A549 (cell line): ENCODE results near the gene TMEM45A. TPM values are rescaled to one million over a fixed set of nuclear protein-coding genes. Genes with fewer than 3 reads are reported as not detected.

Experiments
- ATAC-seq, 2 experiments: fragments of 200-7000 bp in 1 of 2; fragments of >200 bp in 1 of 2; cut with Nextera tagmentation in 1 of 2; cut with Tn5 transposase in 1 of 2; 3 replicates each; pipeline versions ENCODE4 v1.8.0 to v1.9.1; 2018 to 2020; ENCODE audit warnings: mild to moderate bottlenecking in 1 of 2, moderate library complexity in 1 of 2
- CTCF ChIA-PET: fragments of 300-600 bp; sonication (Branson Sonifier 250); formaldehyde crosslinking; extraction: SDS; loops from one replicate; lab custom pipeline; 2021; ENCODE audit warnings: antibody characterized with exemption, inconsistent platforms; lab: Yijun Ruan, JAX
- POLR2A ChIA-PET: fragments of 350-600 bp; formaldehyde crosslinking; extraction: SDS; loops from one replicate; lab custom pipeline; 2021; ENCODE audit warnings: antibody characterized with exemption, inconsistent platforms; lab: Yijun Ruan, JAX
- DNase-seq, 2 experiments: peaks; one replicate each; pipeline versions ENCODE4 v3.0.0 to v3.0.0-alpha.2; 2011 to 2016; ENCODE audit warnings: low read depth in 1 of 2, low spot score in 1 of 2
- FAIRE-seq: peaks from 2 replicates; lab custom pipeline; 2011; peaks lifted over from hg19 to GRCh38; lab: Jason Lieb, UNC
- H3K27ac ChIP-seq, 2 experiments: fragments of >200 bp; sonication (Bioruptor Twin); formaldehyde crosslinking; 3 replicates each; pipeline ENCODE4 v1.5.1; 2016 to 2017
- H3K4me1 ChIP-seq: fragments of >200 bp; sonication (Bioruptor Twin); formaldehyde crosslinking; 3 replicates; pipeline ENCODE4 v1.6.1; 2016
- H3K4me2 ChIP-seq: fragments of >200 bp; sonication (Bioruptor Twin); formaldehyde crosslinking; 3 replicates; pipeline ENCODE4 v1.6.1; 2016
- H3K4me3 ChIP-seq: fragments of >200 bp; sonication (Bioruptor Twin); formaldehyde crosslinking; 3 replicates; pipeline ENCODE4 v1.5.1; 2016
- H3K9me3 ChIP-seq: fragments of >200 bp; sonication (Bioruptor Twin); formaldehyde crosslinking; 3 replicates; pipeline ENCODE4 v1.6.1; 2016
- EP300 ChIP-seq, 2 experiments: fragments of >200 bp; sonication (Bioruptor Twin); formaldehyde crosslinking; IDR thresholded peaks; 2 replicates in 1 of 2; 3 replicates in 1 of 2; pipeline ENCODE4 v1.6.1; 2016 to 2017
- FOSB ChIP-seq: fragments of 250-450 bp; sonication (Bioruptor Pico); IDR thresholded peaks from 2 replicates; pipeline ENCODE4 v1.5.0; 2020; ENCODE audit warnings: mild to moderate bottlenecking, moderate library complexity
- FOSL2 ChIP-seq, 2 experiments: fragments of 450-650 bp in 1 of 2; fragments of >200 bp in 1 of 2; sonication (Bioruptor Twin) in 1 of 2; formaldehyde crosslinking; IDR thresholded peaks; 2 replicates each; pipeline versions ENCODE4 v1.5.0 to v1.6.1; 2016 to 2020; ENCODE audit warnings: mild to moderate bottlenecking in 1 of 2, moderate library complexity in 1 of 2
- GATA3 ChIP-seq: IDR thresholded peaks from 2 replicates; pipeline ENCODE4 v1.6.1; 2012; ENCODE audit warnings: borderline replicate concordance
- HMGXB4 ChIP-seq: fragments of 250-450 bp; sonication (Bioruptor Pico); IDR thresholded peaks from 2 replicates; pipeline ENCODE4 v1.5.0; 2021; ENCODE audit warnings: mild to moderate bottlenecking, moderate library complexity, borderline replicate concordance
- HOXA7 ChIP-seq: fragments of 250-450 bp; sonication (Bioruptor Pico); IDR thresholded peaks from 2 replicates; pipeline ENCODE4 v1.5.0; 2020; ENCODE audit warnings: mild to moderate bottlenecking, moderate library complexity
- HOXB5 ChIP-seq: fragments of 250-450 bp; sonication (Bioruptor Pico); IDR thresholded peaks from 2 replicates; pipeline ENCODE4 v1.5.0; 2020; ENCODE audit warnings: mild to moderate bottlenecking, moderate library complexity
- JUN ChIP-seq, 2 experiments: fragments of >200 bp; sonication (Bioruptor Twin); formaldehyde crosslinking; IDR thresholded peaks; 2 replicates in 1 of 2; 3 replicates in 1 of 2; pipeline ENCODE4 v1.6.1; 2016 to 2017
- JUNB ChIP-seq: fragments of >200 bp; sonication (Bioruptor Twin); formaldehyde crosslinking; IDR thresholded peaks from 2 replicates; pipeline ENCODE4 v1.6.1; 2016
- MAFK ChIP-seq: fragments of 450-650 bp; IDR thresholded peaks from 2 replicates; pipeline ENCODE4 v1.6.1; 2014; ENCODE audit not compliant: partially characterized antibody
- NFE2L2 ChIP-seq: fragments of 150-350 bp; conservative IDR thresholded peaks from 2 replicates; pipeline ENCODE4 v1.6.1; 2014; ENCODE audit warnings: low read length
- POLR2AphosphoS2 ChIP-seq: conservative IDR thresholded peaks from 2 replicates; pipeline ENCODE4 v1.6.1; 2012; ENCODE audit warnings: low read length, improper control_type of control experiment, inconsistent platforms
- RAD21 ChIP-seq, 2 experiments: fragments of >200 bp in 1 of 2; sonication (Bioruptor Twin) in 1 of 2; formaldehyde crosslinking in 1 of 2; IDR thresholded peaks in 1 of 2; conservative IDR thresholded peaks in 1 of 2; 2 replicates in 1 of 2; 3 replicates in 1 of 2; pipeline ENCODE4 v1.6.1; 2012 to 2018; ENCODE audit warnings: inconsistent platforms in 1 of 2
- SMC3 ChIP-seq: fragments of >200 bp; sonication (Bioruptor Twin); formaldehyde crosslinking; IDR thresholded peaks from 3 replicates; pipeline ENCODE4 v1.6.1; 2018; ENCODE audit warnings: inconsistent platforms
- ZSCAN20 ChIP-seq: fragments of 250-450 bp; sonication (Bioruptor Pico); IDR thresholded peaks from 2 replicates; pipeline ENCODE4 v1.8.0; 2022; ENCODE audit warnings: mild to moderate bottlenecking, moderate library complexity
- WGBS: methylation state at CpG from one replicate; pipeline ENCODE4 v1.1.6; 2017; ENCODE audit errors: missing lambda C conversion rate; 5-methylcytosine and 5-hydroxymethylcytosine counted together
- polyA plus RNA-seq, 4 experiments: library from polyadenylated mRNA; depleted of rRNA in 3 of 4; stranded (reverse); fragments of >200 nt; fragmentation: RNase III in 1 of 4; extraction: RNeasy Plus Mini Kit Qiagen cat#74134 plus additional on column Dnase treatment in 1 of 4; gene quantifications; 2 replicates in 3 of 4; 3 replicates in 1 of 4; pipeline ENCODE4 v1.2.3, GENCODE V29; 2011 to 2017

Gene TMEM45A
- polyA plus RNA-seq, 2 of the 4 experiments (the other 2 are of a cell fraction): 4.6 to 7.0 TPM

- peak in 1 of 2 experiments; percentile 14 for DNase-seq
- peak overlapping the region; percentile 57 for H3K4me2 ChIP-seq
- ChIA-PET POLR2A (interaction anchor here (1.1 kb wide), 1 partner anchor 604 kb away, joined by 3 read pairs; no protein-coding TSS in a partner anchor), CTCF (interaction anchor here (0.6 to 9.3 kb wide), 21 partner anchors 9 to 759 kb away, joined by 3 to 130 read pairs (median 5); partner anchors contain the start of gene TMEM45A)
- ATAC-seq: no peak
- FAIRE-seq: peak; percentile 49
- H3K4me1 ChIP-seq: peaks cover 13% of the 10 kb centered on the region
- H3K9me3 ChIP-seq: no peaks in the 10 kb centered on the region
- TF ChIP-seq EP300 (IDR thresholded peaks at IDR 0.05) (no peak), RAD21 (conservative IDR thresholded peaks at IDR 0.05 in 1 of 2, IDR thresholded peaks at IDR 0.05 in 1 of 2) (no peak), GATA3 (peak; percentile 46; the same call in 1 of the 2 replicates)
- H3K4me3 ChIP-seq: no peak overlapping the region
- WGBS: 17% methylated on average over 3 of the region's 3 CpGs
- 0 out of 6 replicates have a peak overlapping the region, but pooled peaks of 1 of the 2 experiments have one; percentile 27 for H3K27ac ChIP-seq
These were observed 99.0 kb downstream of the TMEM45A start for GRCh38 chr3:100591411-100591810.

GRCh38 chr3:100600181-100601042 is 108.0 kb downstream of the TMEM45A start:
- TF ChIP-seq FOSB (CRISPR knock-in tag) (no peak), ZSCAN20 (CRISPR knock-in tag) (no peak), HOXB5 (CRISPR knock-in tag) (no peak), POLR2AphosphoS2 (no peak), SMC3 (no peak)
- CTCF ChIA-PET: interaction anchor here (1.2 to 2.2 kb wide), 4 partner anchors 8 to 596 kb away, joined by 3 to 12 read pairs (median 8); no protein-coding TSS in a partner anchor

GRCh38 chr3:100602506-100603444 is 110.4 kb downstream of the TMEM45A start:
- peak; percentile 63 to 80; a peak in 4 of 6 replicates for ATAC-seq
- H3K27ac ChIP-seq: peak overlapping the region; percentile 33 to 58; a peak in 4 of 6 replicates
- POLR2A ChIA-PET: interaction anchor here (0.9 to 1.3 kb wide), 2 partner anchors 106 to 110 kb away, joined by 3 to 5 read pairs; partner anchors contain the start of genes TFG and TMEM45A
- H3K4me1 ChIP-seq: peaks cover 19% of the 10 kb centered on the region
- TF ChIP-seq FOSL2 (IDR thresholded peaks at IDR 0.05) (peak; percentile 72), FOSL2 (CRISPR knock-in tag; IDR thresholded peaks at IDR 0.05) (peak; percentile 72), HOXA7 (CRISPR knock-in tag) (no peak), NFE2L2 (peak; percentile 74), GATA3 (peak; percentile 59; the same call in 1 of the 2 replicates), JUNB (peak; percentile 58), FOSB (CRISPR knock-in tag) (no peak), HMGXB4 (CRISPR knock-in tag) (no peak), JUN (IDR thresholded peaks at IDR 0.05) (no peak), HOXB5 (CRISPR knock-in tag) (no peak), MAFK (peak; percentile 95)
- TF ChIP-seq, all 56 proteins: peak for 5
- H3K9me3 ChIP-seq: no peaks in the 10 kb centered on the region
- no peak overlapping the region for H3K4me3 ChIP-seq
- H3K4me2 ChIP-seq: peak overlapping the region; percentile 48
- CTCF ChIA-PET: interaction anchor here (0.6 to 2.5 kb wide), 20 partner anchors 10 to 1112 kb away, joined by 3 to 18 read pairs (median 3); no protein-coding TSS in a partner anchor
- FAIRE-seq (no peak), DNase-seq (peak; percentile 18 to 60)
- 58% methylated on average over 7 of the region's 7 CpGs for WGBS

More at GRCh38 chr3:100600181-100601042, 108.0 kb downstream of the TMEM45A start:
- no peak overlapping the region for H3K4me2 ChIP-seq
- H3K4me1 ChIP-seq: peaks cover 19% of the 10 kb centered on the region
- no peak overlapping the region for H3K4me3 ChIP-seq
- WGBS: 74% methylated on average over 11 of the region's 11 CpGs
- FAIRE-seq (no peak), ATAC-seq (no peak), DNase-seq (peak in 1 of 2 experiments; percentile 4)
- POLR2A ChIA-PET: no interaction called here
- H3K27ac ChIP-seq: 0 out of 6 replicates have a peak overlapping the region, but pooled peaks of 1 of the 2 experiments have one; percentile 15
- no peaks in the 10 kb centered on the region for H3K9me3 ChIP-seq
